Right lobe of liver (tissue), 4 donors: Measurements from ENCODE around the gene FBRSL1.

Experiments used
- POLR2A ChIP-seq: fragments of 450-650 bp; IDR thresholded peaks from one replicate; pipeline ENCODE4 v1.6.1; 2017; ENCODE audit warnings: antibody characterized with exemption, mild to moderate bottlenecking
- TF ChIP-seq, protein P1 (sequence below), 4 donors: fragments of 200-600 bp in 3 of 4; fragments of 450-650 bp in 1 of 4; IDR thresholded peaks; one replicate each; pipeline versions ENCODE4 v1.5.1 to v1.8.0; 2016 to 2022; ENCODE audit warnings: antibody characterized with exemption in 4 of 4, mild to moderate bottlenecking in 2 of 4
- donor health status: DM: no; HTN: no; CAD: no.
- donor health status: DM: no; HTN: no; CAD: no.
- donor health status: DM: no; HTN: yes; CAD: no.

DNA sequence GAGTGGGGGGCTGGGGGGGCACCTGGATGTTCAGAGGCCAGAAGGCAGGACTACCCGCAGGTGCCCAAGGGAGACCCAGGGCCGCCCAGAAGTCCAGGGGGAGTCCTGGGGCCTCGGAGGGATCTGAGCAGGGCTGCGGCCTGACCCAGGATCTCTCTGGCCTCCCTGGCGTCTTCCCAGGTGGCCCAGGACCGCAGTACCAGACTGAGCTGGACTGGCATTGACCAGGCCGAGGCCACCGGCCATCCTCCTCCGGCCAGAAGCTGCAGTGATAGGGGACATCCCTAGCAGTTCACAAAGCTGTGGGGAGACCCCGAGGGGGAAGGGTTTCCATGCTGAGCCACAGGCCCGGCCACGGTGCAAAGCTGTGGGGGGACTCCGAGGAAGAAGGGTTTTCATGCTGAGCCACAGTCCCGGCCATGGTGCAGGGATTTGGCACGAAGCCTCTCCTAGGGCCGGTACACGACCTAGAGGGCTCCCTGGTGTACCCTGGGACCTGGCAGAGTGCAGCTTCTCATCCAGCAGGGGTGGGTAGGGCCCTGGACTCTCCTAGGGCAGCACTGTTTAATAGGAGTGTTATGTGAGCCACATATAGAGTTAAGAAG lies 24.4 kb downstream of the FBRSL1 start:
- no peak for TF ChIP-seq POLR2A
- TF ChIP-seq, protein P1, sequence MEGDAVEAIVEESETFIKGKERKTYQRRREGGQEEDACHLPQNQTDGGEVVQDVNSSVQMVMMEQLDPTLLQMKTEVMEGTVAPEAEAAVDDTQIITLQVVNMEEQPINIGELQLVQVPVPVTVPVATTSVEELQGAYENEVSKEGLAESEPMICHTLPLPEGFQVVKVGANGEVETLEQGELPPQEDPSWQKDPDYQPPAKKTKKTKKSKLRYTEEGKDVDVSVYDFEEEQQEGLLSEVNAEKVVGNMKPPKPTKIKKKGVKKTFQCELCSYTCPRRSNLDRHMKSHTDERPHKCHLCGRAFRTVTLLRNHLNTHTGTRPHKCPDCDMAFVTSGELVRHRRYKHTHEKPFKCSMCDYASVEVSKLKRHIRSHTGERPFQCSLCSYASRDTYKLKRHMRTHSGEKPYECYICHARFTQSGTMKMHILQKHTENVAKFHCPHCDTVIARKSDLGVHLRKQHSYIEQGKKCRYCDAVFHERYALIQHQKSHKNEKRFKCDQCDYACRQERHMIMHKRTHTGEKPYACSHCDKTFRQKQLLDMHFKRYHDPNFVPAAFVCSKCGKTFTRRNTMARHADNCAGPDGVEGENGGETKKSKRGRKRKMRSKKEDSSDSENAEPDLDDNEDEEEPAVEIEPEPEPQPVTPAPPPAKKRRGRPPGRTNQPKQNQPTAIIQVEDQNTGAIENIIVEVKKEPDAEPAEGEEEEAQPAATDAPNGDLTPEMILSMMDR (IDR thresholded peaks at IDR 0.05) = no peak
